Peyer's patch (tissue), 4 donors: Measurements from ENCODE around the gene IFNL4.

Source experiments
- POLR2A ChIP-seq, 2 donors: fragments of 450-650 bp; IDR thresholded peaks; one replicate each; pipeline ENCODE4 v1.5.1; 2017; ENCODE audit warnings: antibody characterized with exemption in 2 of 2, mild to moderate bottlenecking in 2 of 2, moderate library complexity in 2 of 2
- TF ChIP-seq, protein P1 (sequence below), 6 experiments: fragments of 450-650 bp in 4 of 6; fragments of 200-600 bp in 2 of 6; sonication (generic) in 1 of 6; IDR thresholded peaks; one replicate each; pipeline ENCODE4 v1.5.1; 2017 to 2019; ENCODE audit warnings: antibody characterized with exemption in 6 of 6, mild to moderate bottlenecking in 3 of 6, moderate library complexity in 1 of 6

DNA sequence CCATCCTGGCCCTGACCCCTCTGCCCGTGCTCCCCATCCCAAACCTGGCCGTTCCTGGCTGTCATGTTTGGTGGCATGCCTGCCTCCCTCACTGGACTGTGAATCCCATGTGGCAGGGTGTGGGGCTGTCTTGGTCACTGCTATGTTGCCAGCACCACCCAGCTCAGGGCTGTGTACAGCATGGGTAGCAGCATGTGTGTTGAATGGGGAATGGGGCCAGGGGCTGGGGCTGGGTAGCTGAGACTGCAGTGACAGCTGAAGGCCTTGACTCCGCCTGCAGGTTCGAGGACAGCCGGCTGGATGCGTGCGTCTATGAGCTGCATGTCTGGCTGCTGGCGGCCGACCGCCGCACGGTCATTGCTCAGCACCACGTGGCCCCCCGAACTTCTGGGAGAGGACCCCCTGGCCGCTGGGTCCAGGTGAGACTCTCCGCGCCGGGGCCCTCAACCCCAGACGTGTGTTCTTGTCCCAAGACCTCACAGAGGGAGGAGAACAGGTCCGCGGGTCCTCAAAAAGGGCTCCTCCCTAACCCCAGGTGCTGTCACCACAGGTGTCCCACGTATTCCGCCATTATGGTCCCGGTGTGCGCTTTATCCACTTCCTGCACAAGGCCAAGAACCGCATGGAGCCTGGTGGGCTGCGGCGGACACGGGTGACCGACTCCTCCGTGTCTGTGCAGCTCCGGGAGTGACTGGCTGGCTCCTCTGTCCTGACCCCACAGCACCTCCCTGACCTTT lies 48.4 kb downstream of the IFNL4 start:
- TF ChIP-seq, protein P1, sequence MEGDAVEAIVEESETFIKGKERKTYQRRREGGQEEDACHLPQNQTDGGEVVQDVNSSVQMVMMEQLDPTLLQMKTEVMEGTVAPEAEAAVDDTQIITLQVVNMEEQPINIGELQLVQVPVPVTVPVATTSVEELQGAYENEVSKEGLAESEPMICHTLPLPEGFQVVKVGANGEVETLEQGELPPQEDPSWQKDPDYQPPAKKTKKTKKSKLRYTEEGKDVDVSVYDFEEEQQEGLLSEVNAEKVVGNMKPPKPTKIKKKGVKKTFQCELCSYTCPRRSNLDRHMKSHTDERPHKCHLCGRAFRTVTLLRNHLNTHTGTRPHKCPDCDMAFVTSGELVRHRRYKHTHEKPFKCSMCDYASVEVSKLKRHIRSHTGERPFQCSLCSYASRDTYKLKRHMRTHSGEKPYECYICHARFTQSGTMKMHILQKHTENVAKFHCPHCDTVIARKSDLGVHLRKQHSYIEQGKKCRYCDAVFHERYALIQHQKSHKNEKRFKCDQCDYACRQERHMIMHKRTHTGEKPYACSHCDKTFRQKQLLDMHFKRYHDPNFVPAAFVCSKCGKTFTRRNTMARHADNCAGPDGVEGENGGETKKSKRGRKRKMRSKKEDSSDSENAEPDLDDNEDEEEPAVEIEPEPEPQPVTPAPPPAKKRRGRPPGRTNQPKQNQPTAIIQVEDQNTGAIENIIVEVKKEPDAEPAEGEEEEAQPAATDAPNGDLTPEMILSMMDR (IDR thresholded peaks at IDR 0.05): no peak
- no peak for TF ChIP-seq POLR2A (IDR thresholded peaks at IDR 0.05)
